ENCODE measurements around the gene RDH11.

GRCh38 chr14:67705211-67705610 is 9.6 kb upstream of the RDH11 start:
- TF ChIP-seq CTCF (IDR thresholded peaks at IDR 0.05) (no peak), POLR2A (IDR thresholded peaks at IDR 0.05) (no peak)
